ENCODE results near the gene AUH.

The AUH gene

GRCh38 chr9:91245431-91246313 lies 116.0 kb downstream of the AUH start:
- no peak for DNase-seq (ENCODE audit: low spot score)

GRCh38 chr9:91243029-91243428 lies 118.7 kb downstream of the AUH start:
- DNase-seq (ENCODE audit: low spot score): no peak

- no peak for DNase-seq (ENCODE audit: low spot score)
Observed at GRCh38 chr9:91241909-91242308, 119.8 kb downstream of the AUH start.

- no peak for DNase-seq (ENCODE audit: low spot score)
Observed at GRCh38 chr9:91240596-91241165, 121.0 kb downstream of the AUH start.

GRCh38 chr9:91239367-91240111 lies 122.2 kb downstream of the AUH start:
- DNase-seq (ENCODE audit: low spot score): no peak

GRCh38 chr9:91234523-91234922 lies 127.2 kb downstream of the AUH start:
- DNase-seq (ENCODE audit: low spot score): no peak

GRCh38 chr9:91231619-91232018 lies 130.1 kb downstream of the AUH start:
- no peak for DNase-seq (ENCODE audit: low spot score)

GRCh38 chr9:91223000-91223399 lies 138.7 kb downstream of the AUH start:
- DNase-seq (ENCODE audit: low spot score): no peak

- DNase-seq (ENCODE audit: low spot score): no peak
Observed at GRCh38 chr9:91222457-91222856, 139.3 kb downstream of the AUH start.

GRCh38 chr9:91221332-91221731 lies 140.4 kb downstream of the AUH start:
- no peak for DNase-seq (ENCODE audit: low spot score)

- no peak for DNase-seq (ENCODE audit: low spot score)
Observed at GRCh38 chr9:91220491-91221135, 141.1 kb downstream of the AUH start.

- DNase-seq (ENCODE audit: low spot score): no peak
Observed at GRCh38 chr9:91220021-91220420, 141.7 kb downstream of the AUH start.

- DNase-seq (ENCODE audit: low spot score): no peak
Observed at GRCh38 chr9:91219557-91219956, 142.2 kb downstream of the AUH start.

GRCh38 chr9:91217388-91217787 lies 144.3 kb downstream of the AUH start:
- no peak for DNase-seq (ENCODE audit: low spot score)

GRCh38 chr9:91214867-91215266 lies 146.9 kb downstream of the AUH start:
- DNase-seq (ENCODE audit: low spot score): no peak

GRCh38 chr9:91214086-91214485 lies 147.6 kb downstream of the AUH start:
- DNase-seq (ENCODE audit: low spot score): no peak

GRCh38 chr9:91212596-91213243 lies 149.0 kb downstream of the AUH start:
- DNase-seq (ENCODE audit: low spot score): no peak

- DNase-seq (ENCODE audit: low spot score): no peak
Observed at GRCh38 chr9:91211919-91212318, 149.8 kb downstream of the AUH start.

- DNase-seq (ENCODE audit: low spot score): no peak
Observed at GRCh38 chr9:91211414-91211813, 150.3 kb downstream of the AUH start.

- DNase-seq (ENCODE audit: low spot score): no peak
Observed at GRCh38 chr9:91210318-91210717, 151.4 kb downstream of the AUH start.

- DNase-seq (ENCODE audit: low spot score): no peak
Observed at GRCh38 chr9:91208837-91209236, 152.9 kb downstream of the AUH start.

GRCh38 chr9:91208419-91208745 lies 153.3 kb downstream of the AUH start:
- DNase-seq (ENCODE audit: low spot score): no peak
